ENCODE results near the gene CLDN7.
"Not testable (repeated sequence)": the region's sequence is repeated elsewhere in the genome, so short reads cannot be mapped to it uniquely, and the experiment has no call there.

CLDN7 gene

GRCh38 chr17:7253082-7253481, 9.2 kb downstream of the CLDN7 start:
- no peak for DNase-seq (ENCODE audit: low read depth)

DNA sequence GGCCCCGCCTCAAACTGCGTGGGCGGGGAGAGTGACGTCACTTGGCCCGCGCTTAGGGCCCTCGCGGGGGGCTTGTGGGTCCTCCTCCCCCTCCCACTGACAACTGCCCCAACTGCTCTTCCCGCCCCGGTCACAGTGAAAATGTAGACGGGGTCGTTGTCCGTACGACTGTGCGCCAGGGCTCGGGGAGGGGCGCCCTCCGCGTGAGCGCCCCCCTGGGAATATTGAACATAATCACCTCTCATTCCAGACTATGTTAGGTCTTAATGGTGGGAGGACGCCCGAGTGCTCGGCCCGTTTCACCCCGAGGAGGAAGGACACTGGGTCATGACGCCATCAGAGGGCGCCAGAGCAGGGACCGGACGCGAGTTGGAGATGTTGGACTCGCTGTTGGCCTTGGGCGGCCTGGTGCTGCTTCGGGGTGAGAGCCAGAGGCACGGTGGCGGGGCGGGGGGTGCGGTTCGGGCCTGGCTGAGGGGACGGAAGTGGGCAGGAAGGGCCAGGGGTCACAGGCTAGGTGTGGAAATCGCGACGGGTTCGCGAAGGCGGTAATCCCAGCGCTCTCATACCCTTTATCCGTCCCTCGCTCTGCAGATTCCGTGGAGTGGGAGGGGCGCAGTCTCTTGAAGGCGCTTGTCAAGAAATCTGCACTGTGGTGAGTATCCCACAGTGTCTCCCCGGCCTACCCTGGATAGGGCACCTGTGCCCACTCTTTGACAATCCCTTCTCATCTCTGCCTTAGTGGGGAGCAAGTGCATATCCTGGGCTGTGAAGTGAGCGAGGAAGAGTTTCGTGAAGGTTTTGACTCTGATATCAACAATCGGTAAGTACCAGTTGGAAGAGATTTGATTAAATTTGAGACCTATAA, 9.9 kb downstream of the CLDN7 start, which contains the start of gene ELP5:
Gene ELP5, plus strand, starts transcription at position 40 of the 868 bp plus-strand sequence. Its CDS starts 336 bp downstream, at position 376.
- DNase-seq (ENCODE audit: low read depth) = peak; percentile 99

DNA sequence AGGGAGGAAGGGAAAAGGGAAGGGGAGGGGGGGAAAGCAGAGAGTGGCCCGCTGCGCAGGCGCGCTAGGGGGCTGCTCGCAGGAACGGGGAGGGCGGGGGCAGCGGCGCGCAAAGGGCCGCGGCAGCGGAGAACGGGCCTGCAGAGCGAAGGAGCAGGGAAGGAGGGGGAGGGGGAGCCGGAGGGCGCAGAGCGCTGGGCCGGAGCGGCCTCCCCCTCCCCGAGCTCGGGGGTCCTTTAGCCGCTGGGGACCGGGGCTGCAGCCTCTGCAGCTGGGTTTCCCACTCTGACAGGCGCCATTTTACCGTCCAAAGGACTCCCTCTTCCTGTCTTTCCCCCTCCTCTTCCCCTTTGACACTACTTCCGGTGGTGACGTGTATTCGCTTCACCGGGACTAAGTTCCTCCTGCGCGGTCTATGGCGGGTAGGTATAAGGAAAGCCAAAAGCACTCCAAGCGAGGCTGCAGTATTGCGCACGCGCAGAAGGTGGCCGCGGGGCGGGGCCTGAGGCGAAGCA, 10.6 kb downstream of the CLDN7 start, which contains the start of gene CTDNEP1:
Gene CTDNEP1, minus strand, starts transcription at position 74 of the 515 bp plus-strand sequence. CDS start 438 bp downstream, outside the sequence.
- peak; percentile 67 for DNase-seq (ENCODE audit: low read depth)

GRCh38 chr17:7250695-7251627, 11.3 kb downstream of the CLDN7 start:
- DNase-seq (ENCODE audit: low read depth) = no peak

- no peak for DNase-seq (ENCODE audit: low read depth)
Measured at GRCh38 chr17:7249830-7250229, 12.4 kb downstream of the CLDN7 start.

GRCh38 chr17:7249214-7249613, 13.1 kb downstream of the CLDN7 start:
- no peak for DNase-seq (ENCODE audit: low read depth)

- no peak for DNase-seq (ENCODE audit: low read depth)
Measured at GRCh38 chr17:7248796-7249195, 13.5 kb downstream of the CLDN7 start.

DNA sequence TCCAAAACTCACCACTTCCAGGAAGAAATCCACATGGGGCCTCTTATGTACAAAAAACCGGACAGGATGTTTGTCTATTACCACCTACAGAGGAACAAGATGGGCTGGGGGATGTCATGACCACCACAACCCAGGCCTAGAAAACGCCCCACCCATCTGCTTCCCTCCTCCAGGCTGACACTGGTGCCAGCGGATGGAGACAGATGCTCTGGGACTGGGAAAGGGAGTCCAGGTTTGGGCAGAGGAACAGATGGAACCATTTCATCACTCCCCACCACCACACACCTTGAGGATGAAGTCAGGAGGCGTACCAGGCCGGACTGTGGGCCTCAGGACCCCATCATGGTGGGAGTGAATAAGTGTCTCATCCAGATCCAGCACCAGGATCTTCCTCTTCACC, 15.5 kb downstream of the CLDN7 start:
- no peak for DNase-seq (ENCODE audit: low read depth)

DNA sequence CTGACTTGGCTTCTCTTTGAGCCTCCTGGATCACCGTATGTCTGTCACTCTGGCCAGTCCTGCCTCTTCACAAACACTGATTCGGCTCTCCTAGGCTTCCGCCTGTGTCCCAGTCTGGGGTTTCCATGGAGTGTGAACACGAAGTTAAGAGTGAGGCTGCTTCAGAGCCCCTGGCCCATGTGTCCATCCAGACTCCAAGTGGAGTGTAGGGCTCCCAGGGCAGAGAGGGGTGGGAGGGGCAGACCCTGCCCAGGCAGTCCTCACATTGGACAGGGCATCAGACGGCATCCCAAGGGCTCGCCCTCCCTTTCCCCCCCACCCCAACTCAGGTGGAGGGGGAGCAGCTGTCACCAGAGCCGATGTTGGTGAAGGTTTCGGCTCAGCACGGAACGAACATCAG, 18.4 kb downstream of the CLDN7 start:
- not testable (repeated sequence) for DNase-seq (ENCODE audit: low read depth)

GRCh38 chr17:7243453-7243729, 18.9 kb downstream of the CLDN7 start:
- DNase-seq (ENCODE audit: low read depth) = no peak

- peak; percentile 93 for DNase-seq (ENCODE audit: low read depth)
Measured at GRCh38 chr17:7242717-7243452, 19.4 kb downstream of the CLDN7 start.

DNA sequence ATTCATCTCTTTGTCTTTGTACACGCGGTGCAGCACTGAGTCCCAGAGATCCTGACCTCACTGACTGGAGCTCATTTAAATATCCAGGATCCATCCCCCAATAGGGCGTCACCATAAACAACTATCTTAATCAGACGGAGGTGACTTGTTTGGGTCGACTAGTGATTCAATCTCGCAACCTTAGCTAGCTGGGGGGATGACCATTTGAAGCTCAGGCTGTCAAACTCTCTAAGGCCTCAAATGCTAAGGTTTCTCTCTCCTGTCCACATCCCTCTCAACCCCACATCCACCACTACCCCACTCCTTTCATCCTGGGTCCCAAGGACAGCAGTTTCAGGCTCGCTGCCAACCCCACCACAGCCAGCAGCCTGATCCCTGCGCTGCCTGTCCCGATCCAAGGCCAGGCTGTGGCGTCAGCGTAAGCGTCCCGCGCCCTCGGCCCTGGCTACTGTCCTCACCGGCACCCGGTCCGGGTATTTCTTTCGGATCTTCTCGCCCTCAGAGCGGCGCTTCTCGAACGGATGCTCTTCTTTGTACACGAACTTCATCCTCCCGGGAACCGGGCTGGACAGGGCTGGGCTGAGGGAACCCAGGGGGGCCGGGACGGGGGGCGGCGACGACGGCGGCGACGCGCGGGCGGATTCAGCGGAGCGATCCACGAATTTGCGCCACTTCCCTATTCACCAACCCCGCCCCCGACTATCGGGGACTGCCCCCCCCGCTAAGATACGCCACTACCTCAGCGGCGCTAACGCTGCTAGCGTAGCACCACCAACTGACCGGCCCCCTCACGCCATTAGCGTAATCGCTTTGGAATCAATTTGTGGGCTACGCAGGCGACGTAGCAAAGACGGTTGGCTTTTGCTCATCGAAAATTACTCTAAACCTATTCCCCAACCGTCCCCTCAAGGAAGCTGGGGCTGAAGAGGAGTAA, 20.2 kb downstream of the CLDN7 start, which contains the start of gene GABARAP:
Gene GABARAP, minus strand, starts transcription at position 667 of the 934 bp plus-strand sequence. Its CDS starts 119 bp downstream, at position 548.
- peak; percentile 94 for DNase-seq (ENCODE audit: low read depth)

DNA sequence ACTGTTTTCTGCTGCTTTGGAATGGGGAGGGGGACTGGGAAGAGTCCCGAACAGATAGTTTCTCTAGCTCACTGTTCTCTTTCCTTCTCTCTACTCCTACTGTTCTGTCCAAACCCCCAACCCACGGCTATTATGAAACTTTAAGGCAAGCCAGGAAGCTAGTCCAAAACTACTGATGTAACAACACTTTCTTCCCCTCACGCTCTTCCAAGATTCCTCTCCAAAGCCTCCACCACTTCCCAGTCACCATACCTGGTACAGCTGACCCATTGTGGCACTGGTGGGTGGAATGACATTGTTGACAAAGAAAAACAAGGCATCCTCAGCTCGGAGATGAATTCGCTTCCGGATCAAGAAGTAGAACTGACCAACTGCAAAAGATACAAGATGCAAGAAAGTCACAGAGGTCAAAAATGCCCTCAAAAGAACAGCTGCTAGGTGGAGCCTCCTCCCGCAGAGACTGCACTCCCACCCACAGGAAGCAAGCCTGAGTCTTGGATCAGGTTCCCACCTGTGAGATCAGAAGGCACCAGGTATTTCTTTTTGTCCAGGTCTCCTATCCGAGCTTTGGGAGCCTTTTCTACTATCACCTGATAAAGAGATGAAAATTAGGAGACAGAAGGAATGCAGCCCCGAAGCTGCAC, 21.1 kb downstream of the CLDN7 start:
- no peak for DNase-seq (ENCODE audit: low read depth)

- no peak for DNase-seq (ENCODE audit: low read depth)
Measured at GRCh38 chr17:7240375-7240774, 21.9 kb downstream of the CLDN7 start.

DNA sequence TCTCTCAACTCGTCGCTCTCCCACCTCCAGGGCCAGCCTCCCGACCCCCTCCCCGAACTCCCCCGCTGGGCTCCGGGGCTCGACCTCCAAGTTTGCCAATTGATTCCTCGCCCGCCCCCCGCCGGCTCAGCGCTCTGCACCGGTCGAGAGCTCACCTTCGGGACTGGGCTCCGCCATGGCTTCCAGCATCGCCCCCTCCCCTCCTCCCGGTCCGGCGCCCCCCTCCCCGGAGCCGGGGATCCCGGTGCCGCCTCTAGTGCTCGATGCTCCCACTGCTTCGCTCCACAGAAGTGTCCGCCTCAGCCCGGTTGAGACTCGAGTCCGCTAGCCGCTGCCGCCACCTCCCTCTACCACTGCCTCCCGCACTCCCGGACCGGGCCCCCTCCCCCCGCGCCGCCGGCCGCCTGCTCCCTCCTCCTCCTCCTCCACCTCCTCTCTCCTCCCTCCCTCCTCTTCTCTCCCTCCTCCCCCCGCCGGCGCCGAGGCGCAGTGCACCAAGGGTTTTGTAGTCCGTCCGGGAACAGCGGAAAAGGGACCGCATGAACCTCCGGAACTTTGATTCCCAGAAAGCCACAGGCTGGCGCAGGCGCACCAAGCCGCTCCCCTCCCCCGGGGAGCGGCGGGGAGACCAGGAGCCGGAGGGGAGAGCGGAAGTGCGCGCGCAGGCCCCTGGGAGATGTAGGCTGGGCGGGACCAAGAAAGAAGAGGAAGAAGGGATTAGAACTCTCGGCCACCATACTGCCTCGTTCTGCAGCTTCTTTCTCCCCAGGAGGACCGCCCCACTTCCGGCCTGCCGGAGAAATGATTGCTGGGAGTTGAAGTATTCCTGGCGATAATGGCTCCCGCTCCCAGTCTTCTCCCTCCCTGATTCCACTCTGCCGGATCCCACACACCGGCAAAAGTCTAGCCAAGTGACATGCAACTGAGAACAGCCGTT, 22.9 kb downstream of the CLDN7 start, which contains the start of gene PHF23:
Gene PHF23, minus strand, starts transcription at position 367 of the 937 bp plus-strand sequence. Its CDS starts 178 bp downstream, at position 189.
- DNase-seq (ENCODE audit: low read depth) = peak; percentile 94

GRCh38 chr17:7238420-7239090, 23.7 kb downstream of the CLDN7 start:
- DNase-seq (ENCODE audit: low read depth) = no peak

- DNase-seq (ENCODE audit: low read depth) = peak; percentile 84
Measured at GRCh38 chr17:7237761-7238419, 24.4 kb downstream of the CLDN7 start.
